Panc1 (cell line): Measurements from ENCODE around the gene CRB2. TPM values are rescaled to one million over a fixed set of nuclear protein-coding genes. Genes with fewer than 3 reads are reported as not detected.
A peak's percentile ranks its signal among the peaks of the same experiment; 100 is the strongest.

Experiments
- ATAC-seq: fragments of 200-7000 bp; cut with Tn5 transposase; 2 replicates; pipeline ENCODE4 v1.9.1; 2020; ENCODE audit warnings: mild to moderate bottlenecking, moderate library complexity
- BruUV-seq: library from RNA; stranded (reverse); fragments of 400-500 nt; replicated peaks from 2 replicates; lab custom pipeline; 2021; lab: Mats Ljungman, UMichigan
- CTCF ChIA-PET: fragments of 300-600 bp; sonication (Branson Sonifier 250); formaldehyde crosslinking; loops from one replicate; lab custom pipeline; 2022; ENCODE audit warnings: antibody characterized with exemption; lab: Charles Lee
- POLR2A ChIA-PET: fragments of 300-600 bp; sonication (Branson Sonifier 250); formaldehyde crosslinking; loops from one replicate; lab custom pipeline; 2022; ENCODE audit warnings: antibody characterized with exemption; lab: Charles Lee
- DNase-seq: peaks from one replicate; pipeline ENCODE4 v3.0.0-alpha.2; 2010; ENCODE audit warnings: low read depth, low spot score
- H3K27ac ChIP-seq: 2 replicates; pipeline ENCODE4 v1.5.1; 2011; ENCODE audit warnings: mild to moderate bottlenecking, low read length, inconsistent platforms
- H3K27me3 ChIP-seq: fragments of 200-500 bp; sonication (Bioruptor generic); 2 replicates; pipeline ENCODE4 v1.6.0; 2014; ENCODE audit warnings: low read length, inconsistent platforms; ENCODE audit not compliant: control insufficient read depth, insufficient read depth
- H3K36me3 ChIP-seq: fragments of 200-500 bp; sonication (Bioruptor generic); 2 replicates; pipeline ENCODE4 v1.5.1; 2014; ENCODE audit warnings: inconsistent platforms, mild to moderate bottlenecking, low read length, moderate library complexity; ENCODE audit not compliant: control insufficient read depth, insufficient read depth
- H3K4me1 ChIP-seq: 2 replicates; pipeline ENCODE4 v1.5.1; 2011; ENCODE audit warnings: inconsistent platforms, mild to moderate bottlenecking, low read length, moderate library complexity; ENCODE audit not compliant: control insufficient read depth, insufficient read depth
- H3K4me3 ChIP-seq, 2 experiments: 2 replicates each; pipeline ENCODE4 v1.5.1; 2011 to 2012; ENCODE audit warnings: low read depth in 2 of 2, low read length in 2 of 2, mild to moderate bottlenecking in 2 of 2, inconsistent platforms in 1 of 2, moderate library complexity in 1 of 2
- H3K9me3 ChIP-seq: fragments of 200-500 bp; sonication (Bioruptor generic); 2 replicates; pipeline ENCODE4 v1.5.1; 2014; ENCODE audit warnings: low read depth, mild to moderate bottlenecking, inconsistent platforms, low read length, moderate library complexity; ENCODE audit not compliant: control insufficient read depth, insufficient read depth
- POLR2AphosphoS5 ChIP-seq: IDR thresholded peaks from 2 replicates; pipeline ENCODE4 v1.6.1; 2012; ENCODE audit warnings: mild to moderate bottlenecking, low read depth, low read length, moderate library complexity
- REST ChIP-seq, 2 experiments: IDR thresholded peaks; 2 replicates each; pipeline ENCODE4 v1.6.1; 2011 to 2012; ENCODE audit warnings: low read depth in 2 of 2, control low read depth in 1 of 2, low read length in 1 of 2, mild to moderate bottlenecking in 1 of 2, moderate library complexity in 1 of 2; ENCODE audit not compliant: insufficient read depth in 1 of 2
- SIN3A ChIP-seq: IDR thresholded peaks from 2 replicates; pipeline ENCODE4 v1.6.1; 2012; ENCODE audit warnings: low read depth, mild to moderate bottlenecking, low read length, moderate library complexity, borderline replicate concordance; ENCODE audit not compliant: insufficient read depth
- TCF7L2 ChIP-seq: IDR thresholded peaks from 2 replicates; pipeline ENCODE4 v1.6.1; 2011; ENCODE audit warnings: mild to moderate bottlenecking, low read depth, low read length, inconsistent platforms
- in situ Hi-C: cut with HindIII; loops from 2 replicates; pipeline ENCODE4 v1.10.0; 2016; ENCODE audit warnings: low sequenced_read_pairs, low pct_unique_long_range_greater_than_20kb
- intact Hi-C: fragments of 100-400 bp; cut with micrococcal nuclease; formaldehyde crosslinking; loops from one replicate; pipeline ENCODE4 v1.10.0; 2022; ENCODE audit not compliant: unreplicated experiment
- total RNA-seq: library from RNA; stranded (reverse); gene quantifications from one replicate; pipeline ENCODE4 v1.2.1, GENCODE V29; 2021; ENCODE audit not compliant: unreplicated experiment
- TF ChIP-seq, protein P1 (sequence below): fragments of 450-650 bp; IDR thresholded peaks from 2 replicates; pipeline ENCODE4 v1.5.1; 2017; ENCODE audit warnings: mild to moderate bottlenecking

The CRB2 gene
- total RNA-seq, 1 experiment from 2014 or later, result 0.05 TPM

GRCh38 chr9:123353041-123353440, 3.0 kb upstream of the CRB2 start:
- ChIA-PET CTCF (no interaction called here), POLR2A (no interaction called here)
- no TSS peak for BruUV-seq

GRCh38 chr9:123353984-123354591, 1.9 kb upstream of the CRB2 start:
- H3K9me3 ChIP-seq, result no peaks in the 10 kb centered on the region
- no peaks in the 10 kb centered on the region for H3K36me3 ChIP-seq
- intact Hi-C loops, result loop anchor here (2.0 to 5.0 kb wide), 2 partner anchors 31 to 272 kb away; no protein-coding TSS in a partner anchor
- H3K4me1 ChIP-seq, result no peaks in the 10 kb centered on the region
- TF ChIP-seq SIN3A, result no peak
- TF ChIP-seq, protein P1, sequence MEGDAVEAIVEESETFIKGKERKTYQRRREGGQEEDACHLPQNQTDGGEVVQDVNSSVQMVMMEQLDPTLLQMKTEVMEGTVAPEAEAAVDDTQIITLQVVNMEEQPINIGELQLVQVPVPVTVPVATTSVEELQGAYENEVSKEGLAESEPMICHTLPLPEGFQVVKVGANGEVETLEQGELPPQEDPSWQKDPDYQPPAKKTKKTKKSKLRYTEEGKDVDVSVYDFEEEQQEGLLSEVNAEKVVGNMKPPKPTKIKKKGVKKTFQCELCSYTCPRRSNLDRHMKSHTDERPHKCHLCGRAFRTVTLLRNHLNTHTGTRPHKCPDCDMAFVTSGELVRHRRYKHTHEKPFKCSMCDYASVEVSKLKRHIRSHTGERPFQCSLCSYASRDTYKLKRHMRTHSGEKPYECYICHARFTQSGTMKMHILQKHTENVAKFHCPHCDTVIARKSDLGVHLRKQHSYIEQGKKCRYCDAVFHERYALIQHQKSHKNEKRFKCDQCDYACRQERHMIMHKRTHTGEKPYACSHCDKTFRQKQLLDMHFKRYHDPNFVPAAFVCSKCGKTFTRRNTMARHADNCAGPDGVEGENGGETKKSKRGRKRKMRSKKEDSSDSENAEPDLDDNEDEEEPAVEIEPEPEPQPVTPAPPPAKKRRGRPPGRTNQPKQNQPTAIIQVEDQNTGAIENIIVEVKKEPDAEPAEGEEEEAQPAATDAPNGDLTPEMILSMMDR, result peak; percentile 88
- H3K27me3 ChIP-seq, result no peaks in the 10 kb centered on the region
- POLR2A ChIA-PET, result interaction anchor here (0.5 kb wide), 1 partner anchor 91 kb away, joined by 11 read pairs; no protein-coding TSS in a partner anchor
- BruUV-seq, result no TSS peak
- in situ Hi-C loops, result no loop called here
- CTCF ChIA-PET, result interaction anchor here (0.6 to 2.1 kb wide), 2 partner anchors 31 to 1872 kb away, joined by 4 to 10 read pairs; no protein-coding TSS in a partner anchor
- H3K27ac ChIP-seq, result no peak overlapping the region
- DNase-seq (no peak), ATAC-seq (peak; percentile 81)
- no peak overlapping the region for H3K4me3 ChIP-seq

More at GRCh38 chr9:123353041-123353440, 3.0 kb upstream of the CRB2 start:
- no peaks in the 10 kb centered on the region for H3K9me3 ChIP-seq
- no peak for DNase-seq
- H3K27me3 ChIP-seq, result no peaks in the 10 kb centered on the region
- H3K27ac ChIP-seq, result no peak overlapping the region
- no peak for ATAC-seq
- no peaks in the 10 kb centered on the region for H3K36me3 ChIP-seq
- in situ Hi-C loops, result no loop called here
- no peaks in the 10 kb centered on the region for H3K4me1 ChIP-seq
- TF ChIP-seq REST (IDR thresholded peaks at IDR 0.05; ENCODE audit: insufficient read depth in 1 of 2, low read depth in 2 of 2, low read length in 1 of 2) (no peak), TCF7L2 (no peak), SIN3A (no peak), POLR2AphosphoS5 (no peak)
- TF ChIP-seq, protein P1, result no peak
- intact Hi-C loops, result loop anchor here (5.0 kb wide), 1 partner anchor 271 kb away; no protein-coding TSS in a partner anchor
- H3K4me3 ChIP-seq, result no peak overlapping the region
